OCI-LY1 (cell line): ENCODE data around the gene SUGP2.
A peak's percentile ranks its signal among the peaks of the same experiment; 100 is the strongest.

Source experiments
- H2AFZ ChIP-seq: fragments of 200-600 bp; sonication (generic), shearing (Covaris generic); 2 replicates; pipeline ENCODE4 v1.6.0; 2014; ENCODE audit warnings: antibody characterized with exemption, mild to moderate bottlenecking, low read length
- H3F3A ChIP-seq: fragments of 200-600 bp; sonication (generic), shearing (Covaris generic); 2 replicates; pipeline ENCODE4 v1.6.0; 2014; ENCODE audit warnings: mild to moderate bottlenecking, antibody characterized with exemption, low read length, moderate library complexity; ENCODE audit not compliant: insufficient read depth
- H3K27ac ChIP-seq: fragments of 200-600 bp; sonication (generic); 2 replicates; pipeline ENCODE4 v1.5.1; 2014; ENCODE audit warnings: low read length, mixed run types, mild to moderate bottlenecking, low read depth; ENCODE audit not compliant: poor library complexity, severe bottlenecking
- H3K27me3 ChIP-seq: fragments of 200-600 bp; sonication (generic); 2 replicates; pipeline ENCODE4 v1.6.0; 2014; ENCODE audit warnings: antibody characterized with exemption, mild to moderate bottlenecking, low read length, moderate library complexity; ENCODE audit not compliant: insufficient read depth
- H3K36me3 ChIP-seq: fragments of 200-600 bp; sonication (generic); 2 replicates; pipeline ENCODE4 v1.6.1; 2014; ENCODE audit warnings: mild to moderate bottlenecking, antibody characterized with exemption, low read length, moderate library complexity, mixed read lengths; ENCODE audit not compliant: insufficient read depth
- H3K4me1 ChIP-seq: fragments of 200-600 bp; sonication (generic); 2 replicates; pipeline ENCODE4 v1.5.1; 2014; ENCODE audit warnings: mild to moderate bottlenecking, low read length, moderate library complexity; ENCODE audit not compliant: insufficient read depth, severe bottlenecking
- H3K4me2 ChIP-seq: fragments of 200-600 bp; sonication (generic), shearing (Covaris generic); 2 replicates; pipeline ENCODE4 v1.6.1; 2014; ENCODE audit warnings: low read length
- H3K4me3 ChIP-seq: fragments of 200-600 bp; sonication (generic); 2 replicates; pipeline ENCODE4 v1.5.1; 2014; ENCODE audit warnings: low read length, low read depth, mild to moderate bottlenecking, mixed read lengths; ENCODE audit not compliant: poor library complexity, severe bottlenecking
- H3K79me2 ChIP-seq: fragments of 200-600 bp; shearing (Covaris generic); 2 replicates; pipeline ENCODE4 v1.6.1; 2016; ENCODE audit warnings: mixed run types, low read length, mixed read lengths; ENCODE audit not compliant: insufficient read depth
- H3K9ac ChIP-seq: fragments of 200-600 bp; sonication (generic), shearing (Covaris generic); 2 replicates; pipeline ENCODE4 v1.6.1; 2014; ENCODE audit warnings: mild to moderate bottlenecking, low read length, mixed read lengths
- H3K9me2 ChIP-seq: fragments of 200-600 bp; sonication (generic), shearing (Covaris generic); 2 replicates; pipeline ENCODE4 v1.6.1; 2014; ENCODE audit warnings: low read depth, mild to moderate bottlenecking, low read length, mixed read lengths
- H3K9me3 ChIP-seq: fragments of 200-600 bp; shearing (Covaris generic); 2 replicates; pipeline ENCODE4 v1.6.1; 2014; ENCODE audit warnings: low read length, mixed read lengths
- H4K20me1 ChIP-seq: fragments of 200-600 bp; sonication (generic), shearing (Covaris generic); 2 replicates; pipeline ENCODE4 v1.6.0; 2016; ENCODE audit warnings: mild to moderate bottlenecking, low read length; ENCODE audit not compliant: insufficient read depth
- EZH2 ChIP-seq: fragments of 200-600 bp; sonication (generic), shearing (Covaris generic); IDR thresholded peaks from 2 replicates; pipeline ENCODE4 v1.8.0; 2017; ENCODE audit warnings: borderline replicate concordance, mixed run types, mild to moderate bottlenecking, antibody characterized with exemption, low read length, moderate library complexity, mixed read lengths
- TF ChIP-seq, protein P1 (sequence below): fragments of 200-600 bp; sonication (generic), shearing (Covaris generic); IDR thresholded peaks from 2 replicates; pipeline ENCODE4 v1.5.1; 2017; ENCODE audit warnings: mild to moderate bottlenecking, antibody characterized with exemption, low read length, moderate library complexity, mixed read lengths

SUGP2 gene

DNA sequence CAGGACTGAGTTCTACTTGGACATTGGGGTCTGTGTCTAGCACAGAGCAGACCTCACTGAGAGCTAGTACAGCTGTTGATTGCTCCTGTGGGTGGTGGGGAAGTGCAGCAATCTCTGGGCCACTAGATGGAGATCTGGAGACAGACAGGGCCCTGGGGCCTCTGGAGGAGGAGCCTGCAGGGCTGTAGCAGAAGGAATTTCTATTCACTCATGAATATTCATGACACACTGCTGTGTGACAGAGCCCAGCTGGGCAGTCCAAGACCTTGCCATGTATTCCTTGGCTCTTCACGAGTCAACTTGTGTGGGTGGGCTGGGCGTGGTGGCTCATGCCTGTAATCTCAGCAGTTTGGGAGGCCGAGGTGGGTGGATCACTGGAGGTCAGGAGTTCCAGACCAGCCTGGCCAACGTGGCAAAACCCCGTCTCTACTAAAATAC, 37.5 kb downstream of the SUGP2 start:
- Histone ChIP-seq H3K4me2 (no peak overlapping the region), H3F3A (no peaks in the 10 kb centered on the region), H3K4me1 (no peaks in the 10 kb centered on the region), H2AFZ (no peak overlapping the region), H3K4me3 (no peak overlapping the region), H3K79me2 (no peaks in the 10 kb centered on the region), H3K27me3 (no peaks in the 10 kb centered on the region), H3K27ac (no peak overlapping the region), H3K9me3 (no peaks in the 10 kb centered on the region), H4K20me1 (no peaks in the 10 kb centered on the region), H3K9me2 (no peaks in the 10 kb centered on the region), H3K9ac (no peak overlapping the region), H3K36me3 (peaks cover 80% of the 10 kb centered on the region)
- TF ChIP-seq, protein P1, sequence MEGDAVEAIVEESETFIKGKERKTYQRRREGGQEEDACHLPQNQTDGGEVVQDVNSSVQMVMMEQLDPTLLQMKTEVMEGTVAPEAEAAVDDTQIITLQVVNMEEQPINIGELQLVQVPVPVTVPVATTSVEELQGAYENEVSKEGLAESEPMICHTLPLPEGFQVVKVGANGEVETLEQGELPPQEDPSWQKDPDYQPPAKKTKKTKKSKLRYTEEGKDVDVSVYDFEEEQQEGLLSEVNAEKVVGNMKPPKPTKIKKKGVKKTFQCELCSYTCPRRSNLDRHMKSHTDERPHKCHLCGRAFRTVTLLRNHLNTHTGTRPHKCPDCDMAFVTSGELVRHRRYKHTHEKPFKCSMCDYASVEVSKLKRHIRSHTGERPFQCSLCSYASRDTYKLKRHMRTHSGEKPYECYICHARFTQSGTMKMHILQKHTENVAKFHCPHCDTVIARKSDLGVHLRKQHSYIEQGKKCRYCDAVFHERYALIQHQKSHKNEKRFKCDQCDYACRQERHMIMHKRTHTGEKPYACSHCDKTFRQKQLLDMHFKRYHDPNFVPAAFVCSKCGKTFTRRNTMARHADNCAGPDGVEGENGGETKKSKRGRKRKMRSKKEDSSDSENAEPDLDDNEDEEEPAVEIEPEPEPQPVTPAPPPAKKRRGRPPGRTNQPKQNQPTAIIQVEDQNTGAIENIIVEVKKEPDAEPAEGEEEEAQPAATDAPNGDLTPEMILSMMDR = peak; percentile 61
- no peak for TF ChIP-seq EZH2

DNA sequence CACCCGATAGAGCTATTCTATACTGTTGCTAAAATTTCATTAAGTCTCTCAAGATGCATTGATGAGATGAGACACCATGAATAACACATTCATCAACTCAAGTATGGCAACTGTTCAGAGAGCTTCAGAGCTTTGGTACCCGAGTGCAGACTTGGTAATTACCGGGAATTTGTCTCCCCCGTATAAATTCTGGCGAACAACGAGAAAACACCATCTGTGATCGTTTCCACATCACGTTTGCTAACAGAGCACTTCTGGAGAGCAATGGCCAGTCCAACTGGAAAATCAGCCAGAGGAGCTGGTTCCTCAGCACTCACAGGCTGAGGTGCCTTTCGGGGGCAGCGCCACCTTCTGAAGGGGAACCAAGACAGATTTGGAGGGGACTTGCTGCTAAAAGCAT, 40.2 kb downstream of the SUGP2 start:
- no peaks in the 10 kb centered on the region for H3K9me3 ChIP-seq
- no peak overlapping the region for H3K9ac ChIP-seq
- H3K4me1 ChIP-seq = no peaks in the 10 kb centered on the region
- H3K9me2 ChIP-seq = no peaks in the 10 kb centered on the region
- no peaks in the 10 kb centered on the region for H3F3A ChIP-seq
- no peak overlapping the region for H3K27ac ChIP-seq
- no peak overlapping the region for H2AFZ ChIP-seq
- TF ChIP-seq EZH2 = no peak
- TF ChIP-seq, protein P1 = no peak
- no peaks in the 10 kb centered on the region for H3K79me2 ChIP-seq
- no peak overlapping the region for H3K4me2 ChIP-seq
- no peaks in the 10 kb centered on the region for H4K20me1 ChIP-seq
- H3K36me3 ChIP-seq = peaks cover 58% of the 10 kb centered on the region
- no peaks in the 10 kb centered on the region for H3K27me3 ChIP-seq
- H3K4me3 ChIP-seq = no peak overlapping the region

DNA sequence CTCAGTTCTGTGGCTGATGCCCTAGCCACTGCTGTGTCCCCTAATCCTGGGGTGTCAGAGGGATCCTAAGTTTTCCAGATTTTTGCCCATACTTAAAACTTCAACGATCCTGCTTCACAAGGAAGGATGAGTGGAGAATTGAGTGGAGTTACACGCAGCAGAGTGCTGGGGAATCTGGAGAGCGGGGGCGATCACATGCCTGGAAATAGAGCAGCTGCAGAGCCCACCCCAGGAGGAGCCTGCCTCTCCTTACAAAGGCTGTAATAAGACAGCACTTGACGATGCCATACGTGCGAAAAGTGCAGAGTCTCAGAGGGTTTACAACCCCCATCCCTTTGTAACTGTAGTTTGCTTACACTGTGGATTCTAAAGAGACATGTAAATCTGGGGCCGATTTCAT, 40.6 kb downstream of the SUGP2 start:
- Histone ChIP-seq H4K20me1 (no peaks in the 10 kb centered on the region), H3K36me3 (peaks cover 56% of the 10 kb centered on the region), H3K9ac (no peak overlapping the region), H3F3A (no peaks in the 10 kb centered on the region), H3K27ac (no peak overlapping the region), H3K4me2 (no peak overlapping the region), H2AFZ (no peak overlapping the region), H3K4me3 (no peak overlapping the region), H3K27me3 (no peaks in the 10 kb centered on the region; the same call in 1 of the 2 replicates), H3K9me2 (no peaks in the 10 kb centered on the region), H3K4me1 (no peaks in the 10 kb centered on the region), H3K9me3 (no peaks in the 10 kb centered on the region), H3K79me2 (no peaks in the 10 kb centered on the region)
- TF ChIP-seq, protein P1 = no peak
- no peak for TF ChIP-seq EZH2
